ENCODE results near the gene LYSET. TPM values are rescaled to one million over a fixed set of nuclear protein-coding genes. Genes with fewer than 3 reads are reported as not detected.

The LYSET gene
- total and polyA plus RNA-seq, 2 donors (not counting 1 experiment from before 2014, with no cell fraction given) = 11.1 to 18.8 TPM

DNA sequence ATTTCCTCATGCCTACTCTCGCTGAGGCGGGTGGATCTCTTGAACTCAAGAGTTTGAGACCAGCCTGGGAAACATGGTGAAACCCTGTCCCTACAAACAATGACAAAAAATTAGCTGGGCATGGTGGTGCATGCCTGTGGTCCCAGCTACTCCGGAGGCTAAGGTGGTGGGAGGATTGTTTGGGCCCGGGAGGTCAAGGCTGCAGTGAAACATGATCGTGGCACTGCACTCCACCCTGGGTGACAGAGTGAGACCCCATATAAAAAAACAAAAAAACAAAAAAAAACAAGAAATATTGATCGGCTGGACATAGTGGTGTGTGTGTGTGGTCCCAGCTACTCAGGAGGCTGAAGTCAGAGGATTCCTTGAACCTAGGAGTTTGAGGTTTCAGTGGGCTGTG lies 9.6 kb upstream of the LYSET start:
- POLR2A ChIA-PET = no interaction called here
- no peak overlapping the region for H3K27ac Mint-ChIP-seq

More for the DNA sequence above, 9.6 kb upstream of the LYSET start:
- no peaks in the 10 kb centered on the region for H3K27me3 Mint-ChIP-seq
- Histone ChIP-seq H3K4me2 (replicated peaks; ENCODE audit: low read depth, low read length, poor library complexity, severe bottlenecking) (no peak overlapping the region), H3K9ac (ENCODE audit: low read length) (no peak overlapping the region), H4K20me1 (ENCODE audit: control insufficient read depth, insufficient read depth, low read length, poor library complexity, severe bottlenecking) (no peaks in the 10 kb centered on the region), H2AFZ (ENCODE audit: insufficient read depth, low read depth, low read length, poor library complexity, severe bottlenecking) (no peak overlapping the region), H3K36me3 (replicated peaks in 1 of 2; ENCODE audit: control extremely low read depth in 1 of 2, control insufficient read depth in 1 of 2, extremely low read depth in 1 of 2, insufficient read depth in 2 of 2, low read length in 1 of 2) (no peaks in the 10 kb centered on the region), H3K4me1 (ENCODE audit: control insufficient read depth in 2 of 2, insufficient read depth in 2 of 2, low read length in 2 of 2) (no peaks in the 10 kb centered on the region), H3K27me3 (replicated peaks in 1 of 4; ENCODE audit: control extremely low read depth in 1 of 4, control insufficient read depth in 3 of 4, insufficient read depth in 4 of 4, low read length in 3 of 4) (no peaks in the 10 kb centered on the region), H3K4me3 (ENCODE audit: control extremely low read depth in 1 of 5, extremely low read depth in 1 of 5, insufficient read depth in 1 of 5, low read depth in 2 of 5, low read length in 4 of 5) (no peak overlapping the region), H3K27ac (ENCODE audit: low read length in 2 of 2) (no peak overlapping the region), H3K9me3 (ENCODE audit: control extremely low read depth in 1 of 3, control insufficient read depth in 2 of 3, insufficient read depth in 1 of 3, low read length in 2 of 3) (no peaks in the 10 kb centered on the region), H3K79me2 (ENCODE audit: control insufficient read depth, insufficient read depth, low read length) (no peaks in the 10 kb centered on the region)
- no peak overlapping the region for H3K4me3 Mint-ChIP-seq
- no peaks in the 10 kb centered on the region for H3K9me3 Mint-ChIP-seq (ENCODE audit: insufficient read depth)
- ATAC-seq (ENCODE audit: low read depth) (no peak), DNase-seq (no peak)
- no peaks in the 10 kb centered on the region for H3K4me1 Mint-ChIP-seq
- CTCF ChIA-PET = interaction anchor here (0.6 to 2.2 kb wide), 3 partner anchors 9 to 207 kb away, joined by 3 to 11 read pairs (median 6); partner anchors contain the start of genes LYSET and MOAP1
- intact Hi-C loops (cut with micrococcal nuclease) = no loop called here
- no peak for TF ChIP-seq EZH2 (IDR thresholded peaks at IDR 0.05; ENCODE audit: borderline replicate concordance, insufficient read depth, low read depth, low read length, poor library complexity, severe bottlenecking)
- TF ChIP-seq, protein P1, sequence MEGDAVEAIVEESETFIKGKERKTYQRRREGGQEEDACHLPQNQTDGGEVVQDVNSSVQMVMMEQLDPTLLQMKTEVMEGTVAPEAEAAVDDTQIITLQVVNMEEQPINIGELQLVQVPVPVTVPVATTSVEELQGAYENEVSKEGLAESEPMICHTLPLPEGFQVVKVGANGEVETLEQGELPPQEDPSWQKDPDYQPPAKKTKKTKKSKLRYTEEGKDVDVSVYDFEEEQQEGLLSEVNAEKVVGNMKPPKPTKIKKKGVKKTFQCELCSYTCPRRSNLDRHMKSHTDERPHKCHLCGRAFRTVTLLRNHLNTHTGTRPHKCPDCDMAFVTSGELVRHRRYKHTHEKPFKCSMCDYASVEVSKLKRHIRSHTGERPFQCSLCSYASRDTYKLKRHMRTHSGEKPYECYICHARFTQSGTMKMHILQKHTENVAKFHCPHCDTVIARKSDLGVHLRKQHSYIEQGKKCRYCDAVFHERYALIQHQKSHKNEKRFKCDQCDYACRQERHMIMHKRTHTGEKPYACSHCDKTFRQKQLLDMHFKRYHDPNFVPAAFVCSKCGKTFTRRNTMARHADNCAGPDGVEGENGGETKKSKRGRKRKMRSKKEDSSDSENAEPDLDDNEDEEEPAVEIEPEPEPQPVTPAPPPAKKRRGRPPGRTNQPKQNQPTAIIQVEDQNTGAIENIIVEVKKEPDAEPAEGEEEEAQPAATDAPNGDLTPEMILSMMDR (IDR thresholded peaks at IDR 0.05) = no peak
- 100% methylated on average over 1 of the region's 6 CpGs for WGBS (ENCODE audit: insufficient coverage)

All from B cell (primary cell).